Measurements from ENCODE around the gene KCNIP4.

DNA sequence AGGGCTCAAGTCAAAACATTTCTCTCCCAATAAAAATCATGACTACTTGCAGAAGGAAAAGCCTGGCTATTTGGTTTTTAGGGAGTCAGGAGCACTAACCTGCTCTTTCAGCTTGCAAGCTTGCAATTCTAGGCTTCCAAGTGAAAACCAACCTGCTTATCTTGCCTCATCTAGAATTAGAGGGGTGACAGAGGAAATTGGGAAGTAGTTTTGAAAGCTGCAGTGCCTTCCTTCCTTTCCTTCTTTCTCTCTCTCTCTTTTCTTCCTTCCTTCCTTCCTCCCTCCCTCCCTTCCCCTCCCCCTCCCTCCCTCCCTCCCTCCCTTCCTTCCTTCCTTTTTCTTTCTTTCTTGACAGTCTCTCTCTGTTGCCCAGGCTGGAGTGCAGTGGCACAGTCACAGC lies 417.5 kb downstream of the KCNIP4 start:
- TF ChIP-seq, protein P1, sequence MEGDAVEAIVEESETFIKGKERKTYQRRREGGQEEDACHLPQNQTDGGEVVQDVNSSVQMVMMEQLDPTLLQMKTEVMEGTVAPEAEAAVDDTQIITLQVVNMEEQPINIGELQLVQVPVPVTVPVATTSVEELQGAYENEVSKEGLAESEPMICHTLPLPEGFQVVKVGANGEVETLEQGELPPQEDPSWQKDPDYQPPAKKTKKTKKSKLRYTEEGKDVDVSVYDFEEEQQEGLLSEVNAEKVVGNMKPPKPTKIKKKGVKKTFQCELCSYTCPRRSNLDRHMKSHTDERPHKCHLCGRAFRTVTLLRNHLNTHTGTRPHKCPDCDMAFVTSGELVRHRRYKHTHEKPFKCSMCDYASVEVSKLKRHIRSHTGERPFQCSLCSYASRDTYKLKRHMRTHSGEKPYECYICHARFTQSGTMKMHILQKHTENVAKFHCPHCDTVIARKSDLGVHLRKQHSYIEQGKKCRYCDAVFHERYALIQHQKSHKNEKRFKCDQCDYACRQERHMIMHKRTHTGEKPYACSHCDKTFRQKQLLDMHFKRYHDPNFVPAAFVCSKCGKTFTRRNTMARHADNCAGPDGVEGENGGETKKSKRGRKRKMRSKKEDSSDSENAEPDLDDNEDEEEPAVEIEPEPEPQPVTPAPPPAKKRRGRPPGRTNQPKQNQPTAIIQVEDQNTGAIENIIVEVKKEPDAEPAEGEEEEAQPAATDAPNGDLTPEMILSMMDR (IDR thresholded peaks at IDR 0.05), result no peak
- TF ChIP-seq POLR2A (IDR thresholded peaks at IDR 0.05), result no peak

Data from heart left ventricle (tissue), 13 donors.